ENCODE data around the gene IL32. TPM values are rescaled to one million over a fixed set of nuclear protein-coding genes. Genes with fewer than 3 reads are reported as not detected.

Gene IL32, protein sequence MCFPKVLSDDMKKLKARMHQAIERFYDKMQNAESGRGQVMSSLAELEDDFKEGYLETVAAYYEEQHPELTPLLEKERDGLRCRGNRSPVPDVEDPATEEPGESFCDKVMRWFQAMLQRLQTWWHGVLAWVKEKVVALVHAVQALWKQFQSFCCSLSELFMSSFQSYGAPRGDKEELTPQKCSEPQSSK
- total RNA-seq, result 1 to 10 TPM; 2.0 to 4.0 TPM
- 1.6 TPM for polyA plus RNA-seq (2013, experiment 1 of 2)
- 1.7 TPM for polyA plus RNA-seq (2013, experiment 2 of 2)
- long read RNA-seq, experiment 1, partial matches to known transcripts, result 1 of 2 reads
- long read RNA-seq, experiment 1, other reads (novel, unspliced or antisense), result 0 of 2 reads
- long read RNA-seq, experiment 2, partial matches to known transcripts, result 0 of 3 reads
- long read RNA-seq, experiment 2, other reads (novel, unspliced or antisense), result 1 of 3 reads
- long read RNA-seq, experiment 3, partial matches to known transcripts, result 0 of 5 reads
- long read RNA-seq, experiment 3, other reads (novel, unspliced or antisense), result 1 of 5 reads
- long read RNA-seq, experiment 4, partial matches to known transcripts, result 0 of 4 reads
- long read RNA-seq, experiment 4, other reads (novel, unspliced or antisense), result 0 of 4 reads

- Mint-ChIP-seq H3K4me1 (no peaks in the 10 kb centered on the region), H3K36me3 (ENCODE audit: low read depth) (no peaks in the 10 kb centered on the region), H3K9me3 (no peaks in the 10 kb centered on the region), H3K27ac (no peak within 1 kb of the TSS), H3K27me3 (ENCODE audit: insufficient read depth) (peaks cover 6% of the 10 kb centered on the region), H3K4me3 (no peak within 1 kb of the TSS)
- Histone ChIP-seq H3K27me3 (ENCODE audit: control insufficient read depth, insufficient read depth, low read length, poor library complexity, severe bottlenecking) (peaks cover under 1% of the 10 kb centered on the region), H3K9ac (ENCODE audit: extremely low read depth, low read length, poor library complexity, severe bottlenecking) (no peak within 1 kb of the TSS), H3K4me3 (ENCODE audit: low read length) (no peak within 1 kb of the TSS), H3K36me3 (ENCODE audit: control insufficient read depth, insufficient read depth, low read length) (no peaks in the 10 kb centered on the region), H3K4me1 (ENCODE audit: control insufficient read depth, insufficient read depth, low read length) (no peaks in the 10 kb centered on the region), H3K27ac (ENCODE audit: low read depth, low read length) (no peak within 1 kb of the TSS), H3K9me3 (ENCODE audit: control insufficient read depth, low read length) (no peaks in the 10 kb centered on the region)
- no peak for TF ChIP-seq CTCF (conservative IDR thresholded peaks at IDR 0.05)
- WGBS, 2 experiments (ENCODE audit: insufficient coverage in 1 of 2, insufficient read length in 1 of 2), result 84 to 89% methylated on average over 10 to 13 of the region's 13 CpGs
- DNase-seq, result no peak
Observed at GRCh38 chr16:3065069-3065741, at the start of gene IL32. TSS of gene IL32 (plus strand) at chr16:3065640. CDS start at chr16:3065812, 172 bp downstream.

DNA sequence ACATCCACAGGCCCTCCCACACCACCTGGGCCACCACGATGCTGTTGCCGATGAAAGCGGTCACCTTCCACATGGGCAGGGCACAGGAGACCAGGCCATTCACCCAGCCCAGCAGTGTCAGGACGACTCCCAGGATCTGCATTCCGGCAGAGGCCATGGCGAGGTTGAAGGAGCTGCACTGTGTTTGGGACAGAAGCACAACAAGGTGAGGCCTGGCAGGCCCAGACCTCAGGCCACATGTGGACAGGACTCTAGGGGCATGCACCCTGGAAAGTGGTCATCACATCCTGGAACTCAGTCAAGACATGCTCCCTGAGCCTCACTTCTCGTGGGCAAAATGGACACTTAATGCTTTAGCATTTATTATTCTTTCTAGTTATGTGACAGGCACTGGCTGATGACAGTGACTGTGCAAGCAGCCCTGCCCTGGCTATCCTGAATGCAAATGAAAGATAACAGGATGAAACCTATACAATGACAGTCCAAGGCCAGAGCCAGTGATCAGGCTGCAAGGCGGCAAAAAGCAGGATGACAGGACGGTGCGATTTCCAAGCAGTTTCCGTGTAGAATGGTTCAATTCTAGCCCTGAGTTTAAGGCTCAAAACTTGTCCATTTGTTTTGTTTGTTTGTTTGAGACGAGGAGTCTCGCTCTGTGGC lies 49.4 kb upstream of the IL32 start:
- WGBS, 2 experiments (ENCODE audit: insufficient coverage in 1 of 2, insufficient read length in 1 of 2), result 87 to 88% methylated on average over 10 to 13 of the region's 13 CpGs
- Mint-ChIP-seq H3K27me3 (ENCODE audit: insufficient read depth) (peaks cover 20% of the 10 kb centered on the region), H3K4me1 (peaks cover 39% of the 10 kb centered on the region), H3K36me3 (ENCODE audit: low read depth) (peaks cover 23% of the 10 kb centered on the region), H3K4me3 (peak overlapping the region; percentile 88), H3K9me3 (no peaks in the 10 kb centered on the region), H3K27ac (no peak overlapping the region)
- peak overlapping the region; percentile 97 for H3K4me3 ChIP-seq (ENCODE audit: low read length)
- H3K27ac ChIP-seq (ENCODE audit: low read depth, low read length), result no peak overlapping the region
- DNase-seq, result no peak
- H3K4me1 ChIP-seq (ENCODE audit: control insufficient read depth, insufficient read depth, low read length), result peaks cover 5% of the 10 kb centered on the region
- peaks cover 15% of the 10 kb centered on the region for H3K36me3 ChIP-seq (ENCODE audit: control insufficient read depth, insufficient read depth, low read length)
- no peaks in the 10 kb centered on the region for H3K27me3 ChIP-seq (ENCODE audit: control insufficient read depth, insufficient read depth, low read length, poor library complexity, severe bottlenecking)
- no peak for TF ChIP-seq CTCF (conservative IDR thresholded peaks at IDR 0.05)
- H3K9ac ChIP-seq (ENCODE audit: extremely low read depth, low read length, poor library complexity, severe bottlenecking), result no peak overlapping the region
- no peaks in the 10 kb centered on the region for H3K9me3 ChIP-seq (ENCODE audit: control insufficient read depth, low read length)

- peaks cover 13% of the 10 kb centered on the region for H3K27me3 Mint-ChIP-seq (ENCODE audit: insufficient read depth)
- Histone ChIP-seq H3K4me1 (ENCODE audit: control insufficient read depth, insufficient read depth, low read length) (peaks cover 8% of the 10 kb centered on the region), H3K27ac (ENCODE audit: low read depth, low read length) (no peak overlapping the region), H3K36me3 (ENCODE audit: control insufficient read depth, insufficient read depth, low read length) (peaks cover 20% of the 10 kb centered on the region), H3K9me3 (ENCODE audit: control insufficient read depth, low read length) (no peaks in the 10 kb centered on the region), H3K27me3 (ENCODE audit: control insufficient read depth, insufficient read depth, low read length, poor library complexity, severe bottlenecking) (no peaks in the 10 kb centered on the region), H3K9ac (ENCODE audit: extremely low read depth, low read length, poor library complexity, severe bottlenecking) (peak overlapping the region; percentile 93), H3K4me3 (ENCODE audit: low read length) (peak overlapping the region; percentile 97)
- no peak for TF ChIP-seq CTCF (conservative IDR thresholded peaks at IDR 0.05)
- H3K4me3 Mint-ChIP-seq, result peak overlapping the region; percentile 88
- H3K36me3 Mint-ChIP-seq (ENCODE audit: low read depth), result peaks cover 25% of the 10 kb centered on the region
- peaks cover 46% of the 10 kb centered on the region for H3K4me1 Mint-ChIP-seq
- H3K27ac Mint-ChIP-seq, result peak overlapping the region; percentile 91
- no peaks in the 10 kb centered on the region for H3K9me3 Mint-ChIP-seq
- DNase-seq, result no peak
- 1 to 2% methylated on average over 13 to 20 of the region's 20 CpGs for WGBS, 2 experiments (ENCODE audit: insufficient coverage in 1 of 2, insufficient read length in 1 of 2)
Observed at GRCh38 chr16:3017344-3017743, 48.1 kb upstream of the IL32 start.

Measured in endodermal cell (in vitro differentiated cells).